Astrocyte of the cerebellum (primary cell): ENCODE measurements around the gene RFX4.
"Not testable (repeated sequence)": the region's sequence is repeated elsewhere in the genome, so short reads cannot be mapped to it uniquely, and the experiment has no call there.

Experiments
- DNase-seq: peaks from one replicate; pipeline ENCODE4 v3.0.0-alpha.2; 2011; ENCODE audit warnings: low read depth
- H3K4me3 ChIP-seq: 2 replicates; pipeline ENCODE4 v1.5.1; 2011; ENCODE audit warnings: mild to moderate bottlenecking, low read depth, low read length, moderate library complexity
- in situ Hi-C: cut with HindIII; loops from 2 replicates; pipeline ENCODE4 v1.10.0; 2017; ENCODE audit warnings: low sequenced_read_pairs
- TF ChIP-seq, protein P1 (sequence below): IDR thresholded peaks from 2 replicates; pipeline ENCODE4 v1.5.1; 2012; ENCODE audit warnings: low read length, low read depth, moderate library complexity, mild to moderate bottlenecking; ENCODE audit errors: missing control alignments

Gene RFX4

DNA sequence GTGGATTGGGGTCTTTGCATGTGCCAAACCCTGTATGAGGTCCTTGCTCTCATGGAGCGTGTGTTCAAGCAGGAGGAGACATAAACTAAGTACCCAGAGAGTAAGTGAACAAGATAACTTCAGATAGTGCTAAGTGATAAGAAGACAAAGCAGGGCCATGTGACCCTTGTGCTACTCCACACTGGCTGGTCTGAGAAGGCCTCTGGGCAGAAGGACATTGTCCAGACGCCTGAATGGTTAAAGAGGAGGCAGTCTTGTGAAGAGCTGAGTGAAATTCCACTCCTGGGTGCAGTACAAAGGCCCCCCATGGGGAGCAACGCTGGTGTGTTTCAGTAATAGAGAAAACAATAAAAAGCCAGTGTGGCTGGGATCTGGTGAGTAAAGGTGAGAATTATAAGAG lies 98.4 kb downstream of the RFX4 start:
- TF ChIP-seq, protein P1, sequence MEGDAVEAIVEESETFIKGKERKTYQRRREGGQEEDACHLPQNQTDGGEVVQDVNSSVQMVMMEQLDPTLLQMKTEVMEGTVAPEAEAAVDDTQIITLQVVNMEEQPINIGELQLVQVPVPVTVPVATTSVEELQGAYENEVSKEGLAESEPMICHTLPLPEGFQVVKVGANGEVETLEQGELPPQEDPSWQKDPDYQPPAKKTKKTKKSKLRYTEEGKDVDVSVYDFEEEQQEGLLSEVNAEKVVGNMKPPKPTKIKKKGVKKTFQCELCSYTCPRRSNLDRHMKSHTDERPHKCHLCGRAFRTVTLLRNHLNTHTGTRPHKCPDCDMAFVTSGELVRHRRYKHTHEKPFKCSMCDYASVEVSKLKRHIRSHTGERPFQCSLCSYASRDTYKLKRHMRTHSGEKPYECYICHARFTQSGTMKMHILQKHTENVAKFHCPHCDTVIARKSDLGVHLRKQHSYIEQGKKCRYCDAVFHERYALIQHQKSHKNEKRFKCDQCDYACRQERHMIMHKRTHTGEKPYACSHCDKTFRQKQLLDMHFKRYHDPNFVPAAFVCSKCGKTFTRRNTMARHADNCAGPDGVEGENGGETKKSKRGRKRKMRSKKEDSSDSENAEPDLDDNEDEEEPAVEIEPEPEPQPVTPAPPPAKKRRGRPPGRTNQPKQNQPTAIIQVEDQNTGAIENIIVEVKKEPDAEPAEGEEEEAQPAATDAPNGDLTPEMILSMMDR: no peak
- no peak for DNase-seq
- in situ Hi-C loops: no loop called here
- no peak overlapping the region for H3K4me3 ChIP-seq

DNA sequence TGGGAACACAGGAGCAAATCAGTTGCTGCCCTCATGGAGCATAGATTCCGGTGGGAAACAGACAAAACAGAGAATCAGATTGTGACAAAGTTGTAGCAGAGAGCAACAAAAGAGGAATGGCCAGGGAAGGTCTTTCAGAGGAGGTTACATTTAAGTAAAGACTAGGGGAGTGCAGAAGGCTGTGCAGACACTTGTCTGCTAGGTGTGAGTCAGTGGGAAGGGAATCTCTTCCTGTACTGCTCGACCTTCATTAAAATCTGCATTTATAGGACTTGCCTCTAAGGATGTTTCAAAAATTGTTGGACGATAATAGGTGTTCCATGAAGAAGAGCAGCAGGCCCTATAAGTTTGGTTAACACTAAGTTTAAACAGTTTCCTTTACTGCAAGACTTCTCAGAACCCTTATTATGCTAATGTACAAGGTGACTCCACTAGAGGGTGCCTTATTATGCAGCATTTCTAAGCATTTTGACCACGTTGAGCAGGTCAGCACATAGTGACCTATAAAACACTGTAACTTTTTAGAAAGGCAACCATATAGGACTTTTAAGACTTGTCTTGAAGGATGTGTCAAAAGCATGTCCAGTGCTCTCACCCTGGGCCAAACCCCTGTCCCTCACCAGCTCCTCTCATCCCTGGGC lies 99.9 kb downstream of the RFX4 start:
- H3K4me3 ChIP-seq: no peak overlapping the region
- in situ Hi-C loops: no loop called here
- TF ChIP-seq, protein P1: peak; percentile 22
- no peak for DNase-seq

DNA sequence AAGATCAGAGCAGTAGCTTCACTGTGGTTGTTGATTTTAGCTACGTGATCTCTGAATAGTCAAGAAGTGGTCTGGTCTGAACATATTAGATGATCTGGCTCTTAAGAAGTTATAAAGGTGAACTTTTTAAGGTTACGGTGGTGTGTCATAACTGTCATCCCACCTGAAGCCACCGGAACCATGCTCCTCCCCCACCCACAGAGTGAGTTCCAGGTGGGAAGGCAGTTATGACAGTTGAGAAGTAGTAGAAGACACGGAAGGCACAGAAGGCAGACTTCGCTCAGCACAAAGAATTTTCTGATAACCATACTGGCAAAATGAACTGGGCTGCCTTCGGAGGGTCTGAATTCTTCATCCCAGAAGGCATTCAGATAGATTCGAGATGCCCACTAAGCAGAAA lies 101.7 kb downstream of the RFX4 start:
- TF ChIP-seq, protein P1: no peak
- in situ Hi-C loops: no loop called here
- no peak for DNase-seq
- H3K4me3 ChIP-seq: no peak overlapping the region

DNA sequence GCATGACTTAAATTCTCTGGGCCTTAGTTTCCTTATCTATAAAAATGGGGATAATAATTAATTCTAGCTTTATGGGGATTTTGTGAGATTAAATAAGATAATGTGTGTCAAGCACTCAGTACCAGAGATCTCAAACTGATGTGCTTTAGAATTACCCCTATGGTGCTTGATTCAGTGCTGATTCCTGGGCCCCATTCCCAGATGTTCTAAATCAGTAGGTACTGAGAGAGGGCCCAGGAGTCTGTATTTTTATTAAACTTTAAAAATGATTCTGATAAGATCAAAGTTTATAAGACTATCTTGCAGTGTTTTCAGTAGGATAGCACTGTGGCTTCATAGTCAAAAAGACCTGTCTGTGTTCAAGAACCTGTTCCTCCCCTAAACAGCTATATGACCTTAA lies 102.6 kb downstream of the RFX4 start:
- DNase-seq: no peak
- in situ Hi-C loops: loop anchor here (5.0 kb wide), 1 partner anchor 33 kb away; no protein-coding TSS in a partner anchor
- TF ChIP-seq, protein P1: no peak
- H3K4me3 ChIP-seq: no peak overlapping the region

DNA sequence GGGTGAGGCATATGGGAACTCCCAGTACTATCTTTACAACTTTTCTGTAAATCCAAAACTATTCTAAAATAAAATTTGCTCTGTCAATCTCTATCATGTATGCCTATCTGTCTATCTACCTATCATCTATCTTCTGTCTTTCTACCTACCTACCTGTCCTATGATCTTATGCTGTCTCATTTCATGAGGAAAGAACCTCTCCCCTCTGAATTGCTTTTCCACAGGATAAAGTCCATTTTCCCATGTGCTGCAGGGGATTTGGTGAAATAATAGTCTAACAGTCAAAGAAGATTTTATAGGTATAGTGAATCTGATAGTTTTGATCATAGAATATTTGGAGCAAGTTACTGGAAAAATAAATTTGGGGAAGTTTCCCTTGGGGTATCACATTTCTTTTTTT lies 104.9 kb downstream of the RFX4 start:
- H3K4me3 ChIP-seq: no peak overlapping the region
- TF ChIP-seq, protein P1: no peak
- in situ Hi-C loops: loop anchor here (5.0 kb wide), 1 partner anchor 35 kb away; no protein-coding TSS in a partner anchor
- no peak for DNase-seq

DNA sequence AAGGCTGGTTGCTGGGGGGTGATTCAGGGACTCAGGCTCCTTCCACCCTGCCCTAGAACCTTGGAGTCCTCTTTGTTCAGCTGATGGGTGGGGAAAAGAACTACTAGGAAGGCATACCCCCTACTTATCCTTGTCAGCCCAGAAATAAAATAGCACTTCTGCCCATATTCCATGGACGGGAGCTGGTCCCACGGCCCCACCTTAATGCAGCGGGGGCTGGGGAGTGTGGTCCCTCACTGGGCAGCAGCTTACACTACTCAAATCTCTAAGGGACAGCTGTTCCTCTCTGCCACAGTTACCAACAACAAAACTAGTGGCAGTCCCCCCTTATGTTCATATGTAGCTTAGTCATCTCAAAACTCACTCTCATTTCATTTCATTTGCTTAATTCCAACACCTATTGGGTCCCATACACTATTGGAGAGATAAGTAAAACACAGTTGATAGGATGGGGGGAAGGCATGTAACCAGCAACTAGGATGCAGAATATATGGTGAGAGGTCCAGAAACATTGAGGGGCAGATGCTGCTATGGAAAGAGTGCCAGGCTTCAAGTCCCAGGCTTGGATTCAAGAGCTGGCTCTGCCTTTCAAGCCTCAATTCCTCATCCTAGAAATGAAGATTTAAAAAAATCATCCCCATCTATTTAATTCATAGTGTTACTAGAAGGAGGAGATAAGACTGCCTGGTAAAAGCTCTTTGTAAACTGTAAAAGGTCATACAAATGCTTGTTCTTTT lies 107.9 kb downstream of the RFX4 start:
- TF ChIP-seq, protein P1: no peak
- no peak overlapping the region for H3K4me3 ChIP-seq
- in situ Hi-C loops: no loop called here
- DNase-seq: no peak

DNA sequence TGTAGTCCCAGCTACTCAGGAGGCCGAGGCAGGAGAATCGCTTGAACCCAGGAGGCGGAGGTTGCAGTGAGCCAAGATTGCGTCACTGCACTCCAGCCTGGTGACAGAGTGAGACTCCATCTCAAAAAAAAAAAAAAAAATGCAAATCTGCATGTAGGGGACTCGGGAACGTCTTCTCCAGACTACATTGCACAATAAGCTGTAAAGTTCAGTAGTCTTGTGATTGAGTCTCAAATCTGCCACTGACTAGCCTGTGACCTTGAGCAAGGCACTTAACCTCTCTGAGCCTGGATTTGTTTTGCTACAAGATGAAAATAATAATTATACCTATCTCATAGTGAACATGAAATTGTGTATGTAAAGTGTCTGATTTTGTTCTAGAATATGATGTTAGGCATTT lies 109.2 kb downstream of the RFX4 start:
- DNase-seq, H3K4me3 ChIP-seq, in situ Hi-C loops: not testable (repeated sequence)
